H1 (cell line): ENCODE results near the gene SPG11. TPM values are rescaled to one million over a fixed set of nuclear protein-coding genes. Genes with fewer than 3 reads are reported as not detected.

Experiments
- CBX8 ChIP-seq: fragments of 300-800, 300-1000 bp; sonication (generic); IDR thresholded peaks from 2 replicates; pipeline ENCODE4 v1.7.1; 2016; ENCODE audit warnings: low read depth, low read length, borderline replicate concordance
- CHD7 ChIP-seq: fragments of 300-600 bp; sonication (generic); IDR thresholded peaks from 2 replicates; pipeline ENCODE4 v1.7.1; 2012; ENCODE audit warnings: low read length, moderate library complexity, mild to moderate bottlenecking, inconsistent platforms; ENCODE audit not compliant: insufficient replicate concordance
- HDAC6 ChIP-seq: IDR thresholded peaks from one replicate; pipeline ENCODE4 v1.7.1; 2012; ENCODE audit warnings: low read depth, mild to moderate bottlenecking, inconsistent platforms, low read length, moderate library complexity
- polyA plus RNA-seq, 7 experiments: library from polyadenylated mRNA; depleted of rRNA in 3 of 7; stranded (reverse) in 5 of 7; unstranded in 2 of 7; fragments of >200 nt in 5 of 7; fragments of 200-250 nt in 2 of 7; gene quantifications; 1 replicate in 5 of 7; 2 replicates in 1 of 7; 4 replicates in 1 of 7; pipeline versions ENCODE4 v1.2.1 to v1.2.3, GENCODE V29; 2011 to 2013; ENCODE audit warnings: missing spikeins in 2 of 7, mixed read lengths in 2 of 7
- total RNA-seq: library from RNA; stranded (reverse); fragmentation: NEBNext Ultra II Directional; extraction: Animal tissue kit (Norgen Biotek cat#: 25700); gene quantifications from 2 replicates; pipeline ENCODE4 v1.2.1, GENCODE V29; 2021

The SPG11 gene
- total and polyA plus RNA-seq, 2 of the 8 experiments (the other 6 are each of a cell fraction or from before 2014, with no cell fraction given): 37.1 to 38.6 TPM

GRCh38 chr15:44596511-44597010 lies 66.9 kb downstream of the SPG11 start (continued):
- TF ChIP-seq CHD7: no peak
- TF ChIP-seq HDAC6: no peak
- TF ChIP-seq CBX8: no peak
